Nephron (organoid): ENCODE data around the gene DCP1B.
"Not testable (repeated sequence)": the region's sequence is repeated elsewhere in the genome, so short reads cannot be mapped to it uniquely, and the experiment has no call there.

Experiments used
- H3K27ac Mint-ChIP-seq, 3 experiments: 2 replicates each; pipeline ENCODE4 v1.8.0; 2020; ENCODE audit warnings: mixed read lengths in 3 of 3, mild to moderate bottlenecking in 2 of 3, moderate library complexity in 1 of 3
- H3K27me3 Mint-ChIP-seq: 2 replicates; pipeline ENCODE4 v1.8.0; 2021; ENCODE audit warnings: low read depth, mild to moderate bottlenecking, moderate library complexity, mixed read lengths
- H3K36me3 Mint-ChIP-seq: 2 replicates; pipeline ENCODE4 v1.8.0; 2020; ENCODE audit warnings: low read depth, mixed read lengths
- H3K4me1 Mint-ChIP-seq: 2 replicates; pipeline ENCODE4 v1.8.0; 2020; ENCODE audit warnings: mixed read lengths
- H3K4me3 Mint-ChIP-seq, 3 experiments: 2 replicates each; pipeline ENCODE4 v1.8.0; 2020; ENCODE audit warnings: mild to moderate bottlenecking in 3 of 3, mixed read lengths in 3 of 3, moderate library complexity in 2 of 3
- H3K9me3 Mint-ChIP-seq: 2 replicates; pipeline ENCODE4 v1.8.0; 2020; ENCODE audit warnings: mixed read lengths
- CTCF ChIP-seq, 3 experiments: fragments of 200-600 bp; sonication (generic); IDR thresholded peaks; one replicate each; pipeline ENCODE4 v1.5.0; 2021; ENCODE audit warnings: antibody characterized with exemption in 3 of 3; ENCODE audit not compliant: unreplicated experiment in 3 of 3

The DCP1B gene

GRCh38 chr12:1949771-1950470 is 54.3 kb downstream of the DCP1B start:
- H3K4me1 Mint-ChIP-seq, result peaks cover 8% of the 10 kb centered on the region
- no peaks in the 10 kb centered on the region for H3K27me3 Mint-ChIP-seq
- peaks cover 3% of the 10 kb centered on the region for H3K9me3 Mint-ChIP-seq
- peak overlapping the region; percentile 52 to 77 (median 57) for H3K27ac Mint-ChIP-seq
- no peak overlapping the region for H3K4me3 Mint-ChIP-seq
- H3K36me3 Mint-ChIP-seq, result peaks cover 78% of the 10 kb centered on the region
- no peak for TF ChIP-seq CTCF (IDR thresholded peaks at IDR 0.05; ENCODE audit: unreplicated experiment in 3 of 3)

- no peak for TF ChIP-seq CTCF (IDR thresholded peaks at IDR 0.05; ENCODE audit: unreplicated experiment in 3 of 3)
- H3K4me3 Mint-ChIP-seq, result no peak overlapping the region
- H3K36me3 Mint-ChIP-seq, result peaks cover 88% of the 10 kb centered on the region
- peaks cover 8% of the 10 kb centered on the region for H3K4me1 Mint-ChIP-seq
- H3K27me3 Mint-ChIP-seq, result no peaks in the 10 kb centered on the region
- H3K9me3 Mint-ChIP-seq, result peaks cover 8% of the 10 kb centered on the region
- H3K27ac Mint-ChIP-seq, result no peak overlapping the region
Observed at GRCh38 chr12:1948883-1949282, 55.4 kb downstream of the DCP1B start.

- Mint-ChIP-seq H3K4me1 (peaks cover 8% of the 10 kb centered on the region), H3K9me3 (peaks cover 21% of the 10 kb centered on the region)
- no peak for TF ChIP-seq CTCF (IDR thresholded peaks at IDR 0.05; ENCODE audit: unreplicated experiment in 3 of 3)
Observed at GRCh38 chr12:1947081-1947480, 57.2 kb downstream of the DCP1B start.

DNA sequence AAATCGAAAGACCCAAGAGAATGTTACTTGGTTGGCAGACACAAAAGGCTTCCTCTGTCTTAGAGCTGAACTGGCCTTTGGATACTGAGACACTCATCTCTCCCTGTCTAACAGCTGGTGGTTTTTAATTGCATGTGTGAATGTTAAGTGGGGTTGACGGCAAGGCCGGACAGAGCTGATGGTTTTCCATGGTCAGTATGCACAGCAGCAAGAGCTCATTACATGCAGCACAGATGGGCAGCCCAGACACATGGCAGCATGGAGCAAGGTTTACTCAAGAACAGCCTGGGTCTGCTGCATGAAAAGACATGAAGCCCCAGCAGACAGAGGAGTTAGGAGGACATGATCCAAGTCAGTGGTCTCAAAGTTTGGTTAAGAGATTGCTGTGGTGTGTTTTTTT is 58.0 kb downstream of the DCP1B start:
- Mint-ChIP-seq H3K4me1 (peaks cover 8% of the 10 kb centered on the region), H3K9me3 (peaks cover 21% of the 10 kb centered on the region), H3K27ac (no peak overlapping the region), H3K4me3 (no peak overlapping the region), H3K27me3 (no peaks in the 10 kb centered on the region), H3K36me3 (peaks cover 86% of the 10 kb centered on the region)
- TF ChIP-seq CTCF (IDR thresholded peaks at IDR 0.05; ENCODE audit: unreplicated experiment in 3 of 3), result no peak

More at GRCh38 chr12:1947081-1947480, 57.2 kb downstream of the DCP1B start:
- Mint-ChIP-seq H3K27me3 (no peaks in the 10 kb centered on the region), H3K27ac (no peak overlapping the region), H3K36me3 (peaks cover 88% of the 10 kb centered on the region), H3K4me3 (no peak overlapping the region)

GRCh38 chr12:1945502-1945901 is 58.8 kb downstream of the DCP1B start:
- not testable (repeated sequence) for H3K27me3 Mint-ChIP-seq, H3K27ac Mint-ChIP-seq, H3K4me3 Mint-ChIP-seq, H3K4me1 Mint-ChIP-seq
- Mint-ChIP-seq H3K36me3 (peaks cover 88% of the 10 kb centered on the region), H3K9me3 (peaks cover 21% of the 10 kb centered on the region)

GRCh38 chr12:1939801-1940607 is 64.3 kb downstream of the DCP1B start:
- peak overlapping the region in 2 of 3 experiments; percentile 7 to 37 for H3K4me3 Mint-ChIP-seq
- H3K36me3 Mint-ChIP-seq, result peaks cover 47% of the 10 kb centered on the region
- peak; percentile 94 to 96 (median 95) for TF ChIP-seq CTCF (IDR thresholded peaks at IDR 0.05; ENCODE audit: unreplicated experiment in 3 of 3)
- H3K27ac Mint-ChIP-seq, result peak overlapping the region; percentile 3 to 12 (median 7)
- no peaks in the 10 kb centered on the region for H3K27me3 Mint-ChIP-seq
- H3K4me1 Mint-ChIP-seq, result peaks cover 19% of the 10 kb centered on the region
- H3K9me3 Mint-ChIP-seq, result peaks cover 19% of the 10 kb centered on the region
